K562 (cell line): ENCODE data around the gene LRRC4. TPM values are rescaled to one million over a fixed set of nuclear protein-coding genes. Genes with fewer than 3 reads are reported as not detected.

Experiments
- ATAC-seq: fragments of 200-7000 bp; cut with Tn5 transposase; 3 replicates; pipeline ENCODE4 v1.9.1; 2020; ENCODE audit warnings: moderate library complexity
- BruUV-seq: library from RNA; stranded (reverse); fragments of 400-500 nt; replicated peaks from 2 replicates; lab custom pipeline; 2021; lab: Mats Ljungman, UMichigan
- CTCF ChIA-PET: fragments of 300-600 bp; formaldehyde crosslinking; extraction: SDS; loops from one replicate; lab custom pipeline; 2021; ENCODE audit warnings: low intra/inter-chr PET ratio; lab: Yijun Ruan, JAX
- POLR2A ChIA-PET: fragments of 300-600, 350-650 bp; sonication (Branson Sonifier 250); formaldehyde crosslinking; extraction: SDS; loops from one replicate; lab custom pipeline; 2021; ENCODE audit warnings: antibody characterized with exemption, inconsistent platforms; lab: Yijun Ruan, JAX
- DNase-seq, 4 experiments: peaks; one replicate each; pipeline versions ENCODE4 v3.0.0 to v3.0.0-alpha.2; 2011 to 2018; ENCODE audit warnings: low spot score in 3 of 4, mixed read lengths in 3 of 4; ENCODE audit errors: extremely low read depth in 1 of 4
- FAIRE-seq: peaks from 2 replicates; lab custom pipeline; 2011; peaks lifted over from hg19 to GRCh38; lab: Jason Lieb, UNC
- H2AFZ ChIP-seq: 2 replicates; pipeline ENCODE4 v1.6.0; 2011; ENCODE audit warnings: low read depth, low read length, control low read depth, inconsistent platforms
- H3K27ac ChIP-seq: fragments of 200-600 bp; 3 replicates; pipeline ENCODE4 v1.8.0; 2011; ENCODE audit warnings: low read depth, mild to moderate bottlenecking, control low read depth, inconsistent platforms, low read length, moderate library complexity, mixed read lengths; ENCODE audit errors: extremely low read depth
- H3K27me3 ChIP-seq, 2 experiments: fragments of 300-600 bp in 1 of 2; 2 replicates in 1 of 2; 3 replicates in 1 of 2; pipeline versions ENCODE4 v1.6.0 to v1.8.0; 2011; ENCODE audit warnings: inconsistent platforms in 2 of 2, low read length in 2 of 2, mild to moderate bottlenecking in 1 of 2, mixed read lengths in 1 of 2, moderate library complexity in 1 of 2; ENCODE audit not compliant: control insufficient read depth in 2 of 2, insufficient read depth in 2 of 2
- H3K36me3 ChIP-seq: fragments of 300-600 bp; 3 replicates; pipeline ENCODE4 v1.8.0; 2011; ENCODE audit warnings: mild to moderate bottlenecking, low read length, inconsistent platforms; ENCODE audit not compliant: control insufficient read depth, insufficient read depth
- H3K4me1 ChIP-seq, 2 experiments: fragments of 200-600 bp in 1 of 2; replicated peaks in 1 of 2; 2 replicates in 1 of 2; 3 replicates in 1 of 2; pipeline versions ENCODE4 v1.5.1 to v1.8.0; 2011; ENCODE audit warnings: inconsistent platforms in 2 of 2, low read length in 2 of 2, mild to moderate bottlenecking in 1 of 2, mixed read lengths in 1 of 2, moderate library complexity in 1 of 2; ENCODE audit not compliant: control insufficient read depth in 2 of 2, insufficient read depth in 2 of 2
- H3K4me2 ChIP-seq: 2 replicates; pipeline ENCODE4 v1.6.1; 2011; ENCODE audit warnings: low read length, control low read depth, inconsistent platforms, mixed read lengths; ENCODE audit not compliant: insufficient read depth
- H3K4me3 ChIP-seq: fragments of 200-600 bp; sonication (generic), shearing (Covaris generic); 2 replicates; pipeline ENCODE4 v1.5.1; 2016; ENCODE audit warnings: control low read depth, inconsistent platforms
- H3K79me2 ChIP-seq: fragments of 200-600 bp; 3 replicates; pipeline ENCODE4 v1.8.0; 2011; ENCODE audit warnings: low read length, inconsistent platforms; ENCODE audit not compliant: control insufficient read depth, insufficient read depth
- H3K9ac ChIP-seq, 2 experiments: 2 replicates each; pipeline versions ENCODE4 v1.6.0 to v1.6.1; 2011; ENCODE audit warnings: low read depth in 2 of 2, low read length in 2 of 2, control low read depth in 1 of 2, inconsistent platforms in 1 of 2, mild to moderate bottlenecking in 1 of 2, mixed read lengths in 1 of 2; ENCODE audit not compliant: insufficient read depth in 1 of 2
- H3K9me1 ChIP-seq: one replicate; pipeline ENCODE4 v1.6.0; 2011; ENCODE audit warnings: inconsistent platforms, mild to moderate bottlenecking, low read length, moderate library complexity; ENCODE audit not compliant: control insufficient read depth, insufficient read depth
- H3K9me3 ChIP-seq: replicated peaks from 2 replicates; pipeline ENCODE4 v1.5.1; 2011; ENCODE audit warnings: low read depth, low read length, inconsistent platforms; ENCODE audit not compliant: control insufficient read depth, insufficient read depth
- H4K20me1 ChIP-seq: replicated peaks from 2 replicates; pipeline ENCODE4 v1.6.1; 2011; ENCODE audit warnings: low read length, inconsistent platforms, mixed read lengths; ENCODE audit not compliant: control insufficient read depth, insufficient read depth
- HNRNPL ChIP-seq: fragments of 200-400 bp; formaldehyde crosslinking; IDR thresholded peaks from 2 replicates; pipeline ENCODE4 v1.6.1; 2017; ENCODE audit warnings: low read depth, mild to moderate bottlenecking, low read length
- MAFF ChIP-seq: IDR thresholded peaks from 2 replicates; pipeline ENCODE4 v1.6.1; 2012; ENCODE audit warnings: low read length, improper control_type of control experiment
- TAF7 ChIP-seq: fragments of 450-650 bp; IDR thresholded peaks from 2 replicates; pipeline ENCODE4 v1.6.1; 2016; ENCODE audit warnings: missing genetic modification characterization, missing compliant biosample characterization
- ZNF280A ChIP-seq: fragments of 450-650 bp; IDR thresholded peaks from 2 replicates; pipeline ENCODE4 v1.6.1; 2018; ENCODE audit warnings: mild to moderate bottlenecking, low read depth; ENCODE audit not compliant: partially characterized antibody
- ZNF75A ChIP-seq: fragments of 450-650 bp; formaldehyde crosslinking; IDR thresholded peaks from 2 replicates; pipeline ENCODE4 v1.4.0; 2020; ENCODE audit warnings: mild to moderate bottlenecking
- in situ Hi-C: fragments of 300-500 bp; cut with MboI; formaldehyde crosslinking; loops from 4 replicates; pipeline ENCODE4 v1.15.0; 2018; ENCODE audit warnings: inconsistent platforms, mixed read lengths
- intact Hi-C: fragments of 100-400 bp; cut with micrococcal nuclease; formaldehyde crosslinking; loops from 2 replicates; pipeline ENCODE4 v1.14.2; 2022
- polyA plus RNA-seq, 8 experiments: library from polyadenylated mRNA; depleted of rRNA in 4 of 8; stranded (reverse) in 5 of 8; unstranded in 3 of 8; fragments of >200 nt; fragmentation: Nextera tagmentation in 2 of 8; fragmentation: Illumina TruSeq in 1 of 8; extraction: Ambion mirVana in 2 of 8; extraction: Trizol in 1 of 8; gene quantifications; 2 replicates each; pipeline versions ENCODE4 v1.2.1 to v1.2.3, GENCODE V29; 2011 to 2014; ENCODE audit warnings: inconsistent platforms in 1 of 8, missing spikeins in 1 of 8
- total RNA-seq, 7 experiments: library from RNA; depleted of rRNA in 6 of 7; stranded (reverse); fragments of >200 nt in 6 of 7; fragmentation: Illumina TruSeq in 2 of 7; extraction: Trizol in 2 of 7; gene quantifications; 2 replicates each; pipeline versions ENCODE4 v1.2.1 to v1.2.3, GENCODE V29; 2011 to 2021; ENCODE audit warnings: low replicate concordance in 1 of 7

LRRC4 gene
- total and polyA plus RNA-seq, 9 of the 15 experiments (the other 6 are each of a cell fraction or from before 2014, with no cell fraction given), result 0.04 to 0.11 TPM; not detected in 7

- no TSS peak for BruUV-seq
- no peaks in the 10 kb centered on the region for H3K27me3 ChIP-seq
- POLR2A ChIA-PET, result interaction anchor here (0.5 to 3.4 kb wide), 2 partner anchors 10 to 84 kb away, joined by 3 to 12 read pairs; no protein-coding TSS in a partner anchor
- no peak overlapping the region for H3K9ac ChIP-seq
- H3K4me1 ChIP-seq, result peaks cover 4 to 20% of the 10 kb centered on the region in 2 experiments
- H4K20me1 ChIP-seq, result no peaks in the 10 kb centered on the region
- no peak overlapping the region for H3K4me2 ChIP-seq
- no peak overlapping the region for H3K4me3 ChIP-seq
- FAIRE-seq (no peak), ATAC-seq (no peak), DNase-seq (no peak)
- H3K9me3 ChIP-seq, result peaks cover 8% of the 10 kb centered on the region; the same call in 1 of the 2 replicates
- CTCF ChIA-PET, result no interaction called here
- H3K79me2 ChIP-seq, result peaks cover 10% of the 10 kb centered on the region; the same call in 2 of the 3 replicates
- H2AFZ ChIP-seq, result no peak overlapping the region
- H3K9me1 ChIP-seq, result no peaks in the 10 kb centered on the region
- peaks cover 37% of the 10 kb centered on the region for H3K36me3 ChIP-seq
- in situ Hi-C loops, result no loop called here
- intact Hi-C loops, result no loop called here
- no peak overlapping the region for H3K27ac ChIP-seq
- no peak for TF ChIP-seq ZNF75A (CRISPR knock-in tag)
- no peak for TF ChIP-seq MAFF
- TF ChIP-seq ZNF280A, result no peak
- TF ChIP-seq HNRNPL, result no peak
- TF ChIP-seq TAF7 (tag), result no peak
Observed at GRCh38 chr7:127979728-127980126, 51.5 kb downstream of the LRRC4 start.
